Erythroblast (primary cell): ENCODE data around the gene PSMD4.

ENCODE experiments used
- DNase-seq, 2 experiments: peaks; one replicate each; lab custom pipeline; 2025; lab: John Stamatoyannopoulos, UW
- GATA1 ChIP-seq: IDR thresholded peaks from 2 replicates; pipeline ENCODE4 v1.6.1; 2011; ENCODE audit warnings: low read depth, mild to moderate bottlenecking, control low read depth, low read length, moderate library complexity
- POLR2A ChIP-seq: IDR thresholded peaks from 2 replicates; pipeline ENCODE4 v1.6.1; 2011; ENCODE audit warnings: mild to moderate bottlenecking, low read length

PSMD4 gene

GRCh38 chr1:151294742-151295462 lies 40.4 kb downstream of the PSMD4 start:
- DNase-seq, result no peak
- TF ChIP-seq GATA1 (no peak), POLR2A (no peak)

GRCh38 chr1:151309811-151310323 lies 55.3 kb downstream of the PSMD4 start:
- no peak for DNase-seq
- TF ChIP-seq GATA1, result no peak
- no peak for TF ChIP-seq POLR2A

GRCh38 chr1:151311011-151311410 lies 56.5 kb downstream of the PSMD4 start:
- TF ChIP-seq GATA1, result no peak
- TF ChIP-seq POLR2A, result no peak
- peak; percentile 73 to 88 for DNase-seq

GRCh38 chr1:151311589-151312331 lies 57.2 kb downstream of the PSMD4 start:
- TF ChIP-seq GATA1, result no peak
- TF ChIP-seq POLR2A, result peak; percentile 26
- peak; percentile 94 to 97 for DNase-seq

GRCh38 chr1:151312411-151312810 lies 57.9 kb downstream of the PSMD4 start:
- TF ChIP-seq GATA1, result no peak
- no peak for TF ChIP-seq POLR2A
- peak in 1 of 2 experiments; percentile 59 for DNase-seq

GRCh38 chr1:151312826-151313225 lies 58.3 kb downstream of the PSMD4 start:
- TF ChIP-seq GATA1, result no peak
- TF ChIP-seq POLR2A, result no peak
- no peak for DNase-seq

GRCh38 chr1:151313501-151313900 lies 59.0 kb downstream of the PSMD4 start:
- peak in 1 of 2 experiments; percentile 46 for DNase-seq
- TF ChIP-seq GATA1 (no peak), POLR2A (no peak)

GRCh38 chr1:151314137-151314875 lies 59.8 kb downstream of the PSMD4 start:
- peak in 1 of 2 experiments; percentile 28 for DNase-seq
- TF ChIP-seq POLR2A, result no peak

- no peak for DNase-seq
- TF ChIP-seq GATA1 (no peak), POLR2A (no peak)
Observed at GRCh38 chr1:151315565-151316235, 61.2 kb downstream of the PSMD4 start.
